NCI-H460 (cell line): ENCODE data around the gene TEKTIP1. TPM values are rescaled to one million over a fixed set of nuclear protein-coding genes. Genes with fewer than 3 reads are reported as not detected.

Experiments used
- DNase-seq: peaks from one replicate; pipeline ENCODE4 v3.0.0-alpha.2; 2016; ENCODE audit warnings: low read depth; ENCODE audit errors: extremely low read depth
- total RNA-seq: library from RNA; depleted of rRNA; stranded (reverse); fragments of >200 nt; shearing (Covaris generic); gene quantifications from 2 replicates; pipeline ENCODE4 v1.2.3, GENCODE V29; 2014

Gene TEKTIP1
- total RNA-seq, 1 experiment from 2014 or later: not detected

GRCh38 chr19:3535981-3536380 lies 3.0 kb upstream of the TEKTIP1 start:
- no peak for DNase-seq

- DNase-seq: no peak
Observed at GRCh38 chr19:3536429-3537100, 2.4 kb upstream of the TEKTIP1 start.

GRCh38 chr19:3537101-3537437 lies 1.9 kb upstream of the TEKTIP1 start:
- no peak for DNase-seq

DNA sequence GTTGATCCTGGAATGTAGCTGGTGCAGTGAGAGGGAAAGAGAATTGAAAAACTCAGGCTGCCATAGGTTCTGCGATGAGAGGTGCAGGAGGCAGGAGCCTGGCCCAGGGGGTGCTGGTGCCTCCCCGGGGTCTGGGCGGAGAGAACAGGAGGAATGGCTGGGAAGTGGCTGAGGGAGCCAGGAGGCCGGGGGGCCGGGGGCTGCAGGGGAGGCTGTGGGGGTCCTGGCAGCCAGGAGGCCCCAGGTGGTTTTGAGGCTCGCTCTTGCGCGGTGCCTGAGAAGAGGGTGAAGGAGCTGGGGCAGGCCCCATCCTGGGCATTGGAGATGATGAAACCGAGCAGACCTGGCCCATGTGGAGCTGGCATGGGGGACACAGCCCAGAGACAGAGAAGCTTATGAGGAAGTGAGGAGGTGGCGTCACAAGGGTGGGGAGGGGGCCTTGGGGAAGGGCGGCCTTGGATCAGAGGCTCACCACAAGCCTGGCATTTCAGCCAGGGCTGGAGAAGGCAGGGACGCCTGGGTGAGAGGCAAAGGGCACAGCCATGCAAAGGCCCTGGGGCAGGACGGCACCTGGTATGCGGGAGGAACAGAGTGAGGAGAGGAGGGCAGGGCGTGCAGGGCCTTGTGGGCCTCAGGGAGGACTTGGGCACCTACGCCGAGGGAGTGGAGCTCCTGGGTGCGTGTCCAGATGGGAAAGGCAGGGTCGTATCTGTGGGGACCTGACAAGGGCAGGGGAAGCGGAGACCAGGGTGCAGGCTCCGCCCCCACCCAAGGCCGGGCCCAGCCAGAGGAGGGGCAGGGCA lies 1.3 kb upstream of the TEKTIP1 start:
- DNase-seq: no peak

- no peak for DNase-seq
Observed at GRCh38 chr19:3538258-3538929, 580 bp upstream of the TEKTIP1 start.

- no peak for DNase-seq
Observed at GRCh38 chr19:3539756-3540118, 763 bp downstream of the TEKTIP1 start.

DNA sequence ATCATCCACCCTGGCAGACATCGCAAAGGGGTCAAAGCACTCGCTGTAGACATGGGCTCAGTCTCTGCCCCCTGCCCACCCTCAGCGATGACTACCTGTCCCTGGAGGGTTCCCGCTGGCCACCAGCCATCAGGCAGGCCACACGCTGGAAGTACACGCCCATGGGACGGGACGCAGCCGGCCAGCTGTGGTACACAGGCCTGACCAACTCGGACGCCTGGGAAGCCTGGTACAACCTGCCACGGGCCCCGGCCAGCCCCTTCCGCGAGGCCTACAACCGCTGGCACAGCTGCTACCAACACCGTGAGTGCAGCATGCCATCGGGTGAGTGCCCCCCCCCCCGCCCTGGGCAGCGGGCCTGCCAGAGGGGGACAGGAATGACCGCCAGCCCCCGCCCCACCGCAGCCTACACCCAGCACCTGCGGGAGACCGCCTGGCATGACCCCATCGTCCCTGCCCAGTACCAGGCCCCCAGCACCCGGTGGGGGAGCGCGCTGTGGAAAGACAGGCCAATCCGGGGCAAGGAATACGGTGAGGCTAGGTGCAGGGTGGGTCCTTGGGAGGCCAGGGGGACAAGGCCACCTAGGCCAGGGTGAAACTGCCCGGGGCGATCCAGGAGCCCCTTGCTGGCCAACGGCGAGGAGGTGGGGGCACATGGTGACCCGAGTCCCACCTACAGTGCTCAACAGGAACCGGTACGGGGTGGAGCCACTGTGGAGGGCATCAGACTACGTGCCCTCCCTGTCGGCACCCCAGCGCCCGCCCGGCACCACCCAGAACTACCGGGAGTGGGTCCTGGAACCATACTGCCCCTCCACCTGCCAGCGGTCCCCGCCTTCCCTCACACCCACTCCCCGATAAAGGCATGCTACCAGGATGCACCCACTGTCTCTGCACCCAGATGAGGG lies 4.4 kb downstream of the TEKTIP1 start:
- no peak for DNase-seq

DNA sequence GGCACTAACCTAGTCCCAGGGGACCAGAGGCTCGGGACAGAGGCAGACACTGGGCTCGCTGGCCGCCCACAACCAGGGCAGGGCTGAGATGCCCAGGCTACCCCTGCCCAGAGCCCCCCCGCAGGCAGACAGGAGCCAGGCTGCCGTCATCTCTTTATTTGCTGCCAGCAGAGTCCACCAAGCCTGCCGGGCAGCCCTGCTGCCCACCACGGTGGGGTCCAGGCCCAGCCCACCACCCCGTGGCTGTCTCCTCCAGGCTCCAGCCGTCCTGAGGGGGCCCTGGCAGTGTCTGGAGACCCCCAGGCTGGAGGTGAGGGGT lies 5.0 kb downstream of the TEKTIP1 start:
- no peak for DNase-seq

- peak; percentile 48 for DNase-seq
Observed at GRCh38 chr19:3544742-3545668, 6.0 kb downstream of the TEKTIP1 start.

- no peak for DNase-seq
Observed at GRCh38 chr19:3545669-3546034, 6.7 kb downstream of the TEKTIP1 start.

DNA sequence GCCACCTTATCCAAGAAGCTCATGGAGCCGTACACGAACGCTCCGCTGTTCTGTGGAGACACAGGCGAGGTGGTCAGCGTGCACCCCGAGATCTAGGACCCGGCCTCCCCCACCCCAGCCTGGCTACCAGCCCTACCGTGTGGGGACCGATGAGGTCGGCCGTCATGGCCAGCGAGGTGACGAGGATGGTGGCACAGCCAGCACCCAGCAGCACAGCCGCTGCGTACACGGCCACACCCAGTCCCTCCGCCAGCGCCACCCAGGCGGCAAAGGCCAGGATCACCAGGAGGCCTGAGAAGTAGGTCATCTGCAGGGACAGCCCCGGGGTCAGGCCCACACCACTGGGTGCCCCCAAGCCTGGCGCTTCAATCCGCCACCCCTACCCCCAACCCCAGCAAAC lies 7.1 kb downstream of the TEKTIP1 start:
- no peak for DNase-seq

DNA sequence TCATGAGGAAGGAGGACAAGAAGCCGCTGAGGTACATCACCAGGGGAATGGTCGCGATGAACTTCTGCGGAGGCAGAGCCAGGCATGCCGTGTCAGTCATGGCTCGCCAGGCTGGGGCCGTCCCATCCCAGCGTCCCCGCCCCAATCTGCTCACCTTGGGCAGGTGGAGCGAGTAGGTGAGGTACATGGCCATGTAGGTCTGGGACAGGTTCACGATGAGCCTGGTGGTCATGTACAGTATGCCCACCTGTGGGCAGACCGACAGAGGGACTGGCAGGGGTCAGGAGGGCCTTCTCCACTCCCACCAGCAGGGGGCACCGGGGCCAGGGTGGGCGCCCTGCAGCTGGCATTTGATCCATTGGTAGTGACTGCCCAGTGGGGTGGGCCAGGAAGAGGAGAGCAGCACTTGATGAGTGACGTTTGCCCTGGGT lies 8.3 kb downstream of the TEKTIP1 start:
- no peak for DNase-seq

GRCh38 chr19:3547767-3548282 lies 8.9 kb downstream of the TEKTIP1 start:
- DNase-seq: no peak

GRCh38 chr19:3548606-3549005 lies 9.6 kb downstream of the TEKTIP1 start:
- DNase-seq: no peak

DNA sequence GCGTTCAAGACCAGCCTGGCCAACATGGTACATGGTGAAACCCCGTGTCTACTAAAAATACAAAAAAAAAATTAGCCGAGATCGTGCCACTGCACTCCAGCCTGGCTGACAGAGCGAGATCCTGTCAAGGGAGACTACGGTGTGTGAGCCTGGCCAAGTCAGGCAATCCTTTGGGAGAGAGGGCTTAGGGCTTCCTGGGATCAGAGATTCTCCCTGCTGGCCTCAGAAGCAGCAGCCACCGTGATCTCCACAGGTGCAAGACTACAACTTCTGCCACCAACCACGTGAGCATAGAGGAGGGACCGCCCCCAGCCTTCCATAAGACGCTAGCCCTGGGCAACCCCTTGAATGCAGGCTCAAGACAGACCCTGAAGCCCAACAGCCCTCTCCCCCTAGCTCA lies 10.8 kb downstream of the TEKTIP1 start:
- no peak for DNase-seq

- DNase-seq: no peak
Observed at GRCh38 chr19:3550947-3551791, 12.2 kb downstream of the TEKTIP1 start.

GRCh38 chr19:3551792-3552095 lies 12.8 kb downstream of the TEKTIP1 start:
- DNase-seq: no peak

GRCh38 chr19:3554254-3555083 lies 15.5 kb downstream of the TEKTIP1 start:
- DNase-seq: no peak
